Stimulated activated CD4-positive, alpha-beta T cell treated with anti-CD3 and anti-CD28 coated beads, Interleukin-12 subunit alpha, Interleukin-12 subunit beta, amount 100 ng/mL, for 48 hours (primary cell): Measurements from ENCODE around the gene IL10.
A peak's percentile ranks its signal among the peaks of the same experiment; 100 is the strongest.
"Not testable (repeated sequence)": the region's sequence is repeated elsewhere in the genome, so short reads cannot be mapped to it uniquely, and the experiment has no call there.

Experiments
- DNase-seq, 3 donors: peaks; one replicate each; pipeline ENCODE4 v3.0.0-alpha.2; 2020; ENCODE audit warnings: low read depth in 2 of 3, low spot score in 1 of 3

IL10 gene

GRCh38 chr1:206768472-206769303 is 3.6 kb downstream of the IL10 start:
- no peak for DNase-seq

DNA sequence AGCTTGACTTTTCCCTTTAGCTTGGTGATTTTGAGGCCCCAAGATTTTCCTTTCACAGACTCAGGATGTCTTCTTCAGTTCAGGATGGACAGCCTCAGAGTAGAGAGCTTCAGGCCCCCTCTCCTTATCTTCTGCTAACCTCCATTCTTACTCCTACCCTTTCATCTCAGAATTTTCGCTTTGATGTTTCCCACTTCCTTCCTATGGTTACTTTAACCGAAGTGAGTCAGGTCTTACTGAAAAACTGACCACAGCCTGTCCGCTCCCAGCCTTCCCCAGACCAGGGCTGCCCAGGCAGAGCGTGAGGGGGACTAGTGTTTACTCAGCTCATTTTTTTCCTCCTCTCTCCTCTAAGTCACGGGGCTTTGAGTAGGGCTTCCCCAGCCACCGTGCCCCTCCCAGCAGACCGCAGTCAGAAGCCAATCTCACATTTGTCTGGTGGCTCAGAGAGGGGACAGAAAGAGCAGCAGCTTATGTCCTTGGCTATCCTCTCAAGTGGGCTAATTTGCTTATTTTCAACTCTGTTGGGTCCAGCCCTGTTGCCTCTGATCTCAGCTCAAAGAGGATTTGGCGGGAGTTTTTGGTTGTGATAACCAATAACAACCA is 5.9 kb downstream of the IL10 start:
- peak; percentile 34 to 45 (median 43) for DNase-seq

- not testable (repeated sequence) for DNase-seq
These were observed 6.5 kb downstream of the IL10 start for GRCh38 chr1:206765771-206766170.

DNA sequence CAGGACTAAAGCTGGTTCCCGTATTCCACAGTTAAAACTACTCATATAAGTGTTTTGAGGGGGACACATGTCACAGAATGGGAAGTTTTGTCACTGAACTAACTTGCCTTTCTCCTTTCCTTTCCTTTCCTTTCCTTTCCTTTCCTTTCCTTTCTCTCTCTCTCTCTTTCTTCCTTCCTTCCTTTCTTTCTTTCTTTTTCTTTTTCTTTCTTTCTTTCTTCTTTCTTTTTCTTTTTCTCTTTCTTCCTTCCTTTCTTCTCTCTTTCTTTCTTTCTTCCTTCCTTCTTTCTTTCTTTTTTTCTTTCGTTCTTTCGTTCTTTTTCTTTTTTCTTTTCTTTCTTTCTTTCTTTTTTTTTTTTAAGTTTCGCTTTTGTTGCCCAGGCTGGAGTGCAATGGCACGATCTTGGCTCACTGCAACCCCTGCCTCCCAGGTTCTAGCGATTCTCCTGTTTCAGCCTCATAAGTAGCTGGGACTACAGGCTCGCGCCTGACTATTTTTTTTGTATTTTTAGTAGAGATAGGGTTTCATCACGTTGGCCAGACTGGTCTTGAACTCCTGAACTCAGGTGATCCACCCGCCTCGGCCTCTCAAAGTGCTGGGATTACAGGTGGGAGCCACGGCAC is 9.4 kb downstream of the IL10 start:
- DNase-seq = not testable (repeated sequence)

GRCh38 chr1:206761159-206761768 is 11.0 kb downstream of the IL10 start:
- DNase-seq = no peak

- no peak for DNase-seq
These were observed 11.7 kb downstream of the IL10 start for GRCh38 chr1:206760590-206760989.

DNA sequence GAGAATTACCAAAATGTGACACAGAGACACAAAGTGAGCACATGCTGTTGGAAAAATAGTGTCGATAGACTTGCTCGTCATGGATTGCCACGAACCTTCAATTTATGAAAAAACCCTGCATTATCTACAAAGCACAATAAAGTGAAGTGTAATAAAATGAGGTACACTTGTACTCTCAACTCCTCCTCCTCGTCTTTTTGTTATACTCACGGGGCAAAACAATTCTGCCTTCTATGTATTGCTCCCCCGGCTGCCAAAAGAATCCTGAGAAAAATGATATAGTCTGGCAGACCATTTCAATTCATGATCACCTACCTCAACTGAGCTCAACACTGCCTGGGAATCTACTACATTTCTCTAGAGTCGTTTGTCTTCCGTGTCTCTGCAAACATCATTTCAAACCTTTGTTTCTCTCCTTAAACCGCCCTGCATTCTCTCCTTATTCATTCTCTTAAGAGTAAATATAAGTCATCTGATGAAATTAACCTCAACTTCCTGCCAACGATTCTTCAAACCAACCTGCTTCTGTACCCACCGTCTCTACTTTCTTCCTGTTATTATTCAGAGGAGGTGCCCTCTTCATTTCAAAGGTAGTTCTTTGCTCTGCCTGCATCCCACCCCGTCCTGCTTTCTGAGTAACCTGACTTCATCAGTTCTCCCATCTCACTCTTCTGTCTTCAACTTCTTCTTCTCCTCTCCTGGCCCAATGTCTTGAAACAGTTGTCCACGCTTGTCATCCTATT is 14.6 kb downstream of the IL10 start:
- DNase-seq = no peak

GRCh38 chr1:206754011-206754410 is 18.3 kb downstream of the IL10 start:
- DNase-seq = no peak

DNA sequence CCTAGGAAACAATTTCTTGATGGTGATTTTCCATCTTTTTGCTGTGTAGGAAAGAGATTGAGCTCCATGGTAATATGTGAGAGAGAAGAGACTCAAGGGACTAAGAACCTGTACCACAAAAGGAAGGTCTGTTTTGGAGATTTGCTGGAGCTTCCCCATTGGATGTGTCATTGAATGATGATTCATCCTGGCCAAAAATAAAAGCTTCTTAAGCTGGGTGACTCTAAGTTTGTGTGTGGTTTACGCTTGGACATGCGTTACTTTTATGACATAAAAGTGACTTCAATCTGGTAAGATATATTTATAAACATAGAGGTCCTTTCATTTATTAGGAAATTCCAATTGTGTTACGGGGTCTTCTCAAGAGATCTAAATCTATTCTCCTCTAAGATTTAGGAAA is 19.2 kb downstream of the IL10 start:
- no peak for DNase-seq

- no peak for DNase-seq
These were observed 19.8 kb downstream of the IL10 start for GRCh38 chr1:206752481-206752880.

DNA sequence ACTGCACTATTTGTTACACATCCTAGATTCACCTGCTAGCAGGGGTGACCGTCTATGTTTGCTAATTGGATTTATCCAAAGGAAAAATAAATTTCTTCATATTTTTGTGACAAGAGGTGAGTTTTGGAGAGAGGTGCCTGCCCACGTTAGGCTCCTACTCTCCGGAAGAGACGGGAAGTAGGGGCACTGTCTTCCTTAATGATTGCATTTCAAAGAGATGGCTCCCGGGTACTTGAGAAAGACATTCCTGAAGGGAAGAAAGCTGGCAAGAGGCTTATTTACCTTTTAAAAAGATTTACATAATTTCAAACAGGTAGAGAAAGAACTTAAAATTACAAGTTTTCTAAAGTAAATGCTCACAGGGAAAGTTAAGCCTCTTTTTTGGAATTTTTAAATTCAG is 20.4 kb downstream of the IL10 start:
- no peak for DNase-seq

GRCh38 chr1:206748348-206749030 is 23.8 kb downstream of the IL10 start:
- DNase-seq = no peak

DNA sequence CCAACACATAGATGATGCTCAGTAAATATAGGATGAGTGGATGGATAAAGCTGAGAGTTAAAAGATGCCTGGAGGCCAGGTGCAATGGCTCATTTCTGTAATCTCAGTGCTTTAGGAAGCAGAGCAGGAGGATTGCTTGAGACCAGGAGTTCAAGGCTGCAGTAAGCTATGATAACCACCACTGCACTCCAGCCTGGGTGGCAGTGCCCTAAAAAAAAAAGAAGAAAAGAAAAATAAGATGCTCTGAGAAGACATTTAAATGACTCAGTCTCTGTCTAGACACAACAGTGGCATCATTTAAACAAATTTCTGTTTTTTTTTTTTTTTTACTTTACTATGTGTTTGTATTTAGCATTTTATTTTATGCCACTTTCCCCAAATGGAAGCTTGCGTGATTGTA is 27.0 kb downstream of the IL10 start:
- DNase-seq = no peak

DNA sequence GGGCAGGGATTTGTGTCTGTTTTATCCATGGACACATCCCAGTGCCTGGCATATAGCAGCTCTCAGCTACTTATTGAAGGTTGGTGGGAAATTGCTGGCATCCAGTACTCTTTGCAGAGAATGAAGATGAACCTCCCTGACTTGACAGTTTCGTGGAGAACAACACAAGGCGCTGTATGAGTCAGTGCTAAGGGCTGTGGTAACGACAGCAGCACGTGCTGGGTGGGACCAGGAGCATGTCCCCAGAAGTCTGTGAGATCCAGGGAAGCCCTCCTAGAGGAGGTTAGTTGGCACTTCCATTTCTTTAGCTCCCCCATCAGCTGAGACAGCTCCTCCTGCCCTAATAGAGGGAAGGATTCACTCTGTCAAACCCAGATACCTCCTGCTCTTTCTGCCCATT is 27.6 kb downstream of the IL10 start:
- DNase-seq = no peak

GRCh38 chr1:206742719-206743383 is 29.4 kb downstream of the IL10 start:
- no peak for DNase-seq

GRCh38 chr1:206741142-206741701 is 31.1 kb downstream of the IL10 start:
- no peak for DNase-seq

GRCh38 chr1:206739411-206740076 is 32.8 kb downstream of the IL10 start:
- DNase-seq = no peak

- no peak for DNase-seq
These were observed 33.6 kb downstream of the IL10 start for GRCh38 chr1:206738370-206739366.
